ENCODE measurements around the gene KIF1A. TPM values are rescaled to one million over a fixed set of nuclear protein-coding genes. Genes with fewer than 3 reads are reported as not detected.

The KIF1A gene
- polyA plus RNA-seq, 1 donor (not counting 4 experiments of a cell fraction or from before 2014, with no cell fraction given), result not detected

- Histone ChIP-seq H3K4me2 (ENCODE audit: control insufficient read depth, extremely low read depth, insufficient read depth, low read depth, low read length) (no peak overlapping the region), H3K27ac (ENCODE audit: control insufficient read depth, insufficient read depth, low read length) (no peak overlapping the region), H3K36me3 (ENCODE audit: control insufficient read depth in 2 of 2, extremely low read depth in 1 of 2, insufficient read depth in 2 of 2, low read length in 2 of 2) (no peaks in the 10 kb centered on the region), H3K27me3 (ENCODE audit: control insufficient read depth, extremely low read depth, insufficient read depth, low read length) (peaks cover 22% of the 10 kb centered on the region), H3K4me1 (ENCODE audit: control insufficient read depth, extremely low read depth, insufficient read depth, low read length) (peaks cover 5% of the 10 kb centered on the region), H3K4me3 (ENCODE audit: control insufficient read depth in 2 of 3, extremely low read depth in 1 of 3, insufficient read depth in 2 of 3, low read depth in 1 of 3, low read length in 3 of 3) (no peak overlapping the region), H3K79me2 (ENCODE audit: control insufficient read depth, insufficient read depth, low read length) (no peaks in the 10 kb centered on the region), H3K9me3 (ENCODE audit: control insufficient read depth, low read depth, low read length) (no peaks in the 10 kb centered on the region), H3K9ac (ENCODE audit: control insufficient read depth, extremely low read depth, insufficient read depth, low read length) (no peak overlapping the region), H3K9me1 (ENCODE audit: control insufficient read depth, extremely low read depth, insufficient read depth, low read length) (no peaks in the 10 kb centered on the region), H4K20me1 (ENCODE audit: control insufficient read depth, extremely low read depth, insufficient read depth, low read length) (peaks cover 3% of the 10 kb centered on the region), H2AFZ (ENCODE audit: control insufficient read depth, low read length) (no peak overlapping the region)
- dilution Hi-C loops (cut with MboI; ENCODE audit: extremely low pct_ligation_motif_present, low sequenced_read_pairs), result no loop called here
- DNase-seq (ENCODE audit: low read depth, low spot score) (no peak), FAIRE-seq (no peak)
- TF ChIP-seq EZH2 (IDR thresholded peaks at IDR 0.05; ENCODE audit: low read length), result no peak
- no peak for TF ChIP-seq CTCF (optimal IDR thresholded peaks at IDR 0.05 in 1 of 3, IDR thresholded peaks at IDR 0.05 in 1 of 3, conservative IDR thresholded peaks at IDR 0.05 in 1 of 3; ENCODE audit: extremely low read depth in 1 of 3, insufficient read depth in 2 of 3, low read length in 3 of 3)
These were observed 13.8 kb upstream of the KIF1A start for GRCh38 chr2:240833724-240834285.

GRCh38 chr2:240832921-240833494, 13.0 kb upstream of the KIF1A start:
- no peak overlapping the region for H3K4me2 ChIP-seq (ENCODE audit: control insufficient read depth, extremely low read depth, insufficient read depth, low read depth, low read length)

More at GRCh38 chr2:240832921-240833494, 13.0 kb upstream of the KIF1A start:
- no peak for FAIRE-seq
- Histone ChIP-seq H3K9ac (ENCODE audit: control insufficient read depth, extremely low read depth, insufficient read depth, low read length) (no peak overlapping the region), H2AFZ (ENCODE audit: control insufficient read depth, low read length) (no peak overlapping the region), H3K4me1 (ENCODE audit: control insufficient read depth, extremely low read depth, insufficient read depth, low read length) (peaks cover 5% of the 10 kb centered on the region), H3K4me3 (ENCODE audit: control insufficient read depth in 2 of 3, extremely low read depth in 1 of 3, insufficient read depth in 2 of 3, low read depth in 1 of 3, low read length in 3 of 3) (no peak overlapping the region), H4K20me1 (ENCODE audit: control insufficient read depth, extremely low read depth, insufficient read depth, low read length) (peaks cover 3% of the 10 kb centered on the region), H3K9me1 (ENCODE audit: control insufficient read depth, extremely low read depth, insufficient read depth, low read length) (no peaks in the 10 kb centered on the region), H3K9me3 (ENCODE audit: control insufficient read depth, low read depth, low read length) (no peaks in the 10 kb centered on the region), H3K27ac (ENCODE audit: control insufficient read depth, insufficient read depth, low read length) (no peak overlapping the region), H3K79me2 (ENCODE audit: control insufficient read depth, insufficient read depth, low read length) (no peaks in the 10 kb centered on the region), H3K36me3 (ENCODE audit: control insufficient read depth in 2 of 2, extremely low read depth in 1 of 2, insufficient read depth in 2 of 2, low read length in 2 of 2) (no peaks in the 10 kb centered on the region), H3K27me3 (ENCODE audit: control insufficient read depth, extremely low read depth, insufficient read depth, low read length) (peaks cover 29% of the 10 kb centered on the region)
- TF ChIP-seq CTCF (optimal IDR thresholded peaks at IDR 0.05 in 1 of 3, IDR thresholded peaks at IDR 0.05 in 1 of 3, conservative IDR thresholded peaks at IDR 0.05 in 1 of 3; ENCODE audit: extremely low read depth in 1 of 3, insufficient read depth in 2 of 3, low read length in 3 of 3) (no peak), EZH2 (IDR thresholded peaks at IDR 0.05; ENCODE audit: low read length) (no peak)
- dilution Hi-C loops (cut with MboI; ENCODE audit: extremely low pct_ligation_motif_present, low sequenced_read_pairs), result no loop called here
- no peak for DNase-seq (ENCODE audit: low read depth, low spot score)
